B cell (primary cell): ENCODE measurements around the gene CTTN.

ENCODE experiments used
- EZH2 ChIP-seq: IDR thresholded peaks from 2 replicates; pipeline ENCODE4 v1.6.1; 2012; ENCODE audit warnings: borderline replicate concordance, low read depth, mild to moderate bottlenecking, moderate library complexity, low read length; ENCODE audit not compliant: insufficient read depth, poor library complexity, severe bottlenecking
- TF ChIP-seq, protein P1 (sequence below): fragments of 200-600 bp; IDR thresholded peaks from one replicate; pipeline ENCODE4 v1.8.0; 2022; ENCODE audit warnings: antibody characterized with exemption, mild to moderate bottlenecking

DNA sequence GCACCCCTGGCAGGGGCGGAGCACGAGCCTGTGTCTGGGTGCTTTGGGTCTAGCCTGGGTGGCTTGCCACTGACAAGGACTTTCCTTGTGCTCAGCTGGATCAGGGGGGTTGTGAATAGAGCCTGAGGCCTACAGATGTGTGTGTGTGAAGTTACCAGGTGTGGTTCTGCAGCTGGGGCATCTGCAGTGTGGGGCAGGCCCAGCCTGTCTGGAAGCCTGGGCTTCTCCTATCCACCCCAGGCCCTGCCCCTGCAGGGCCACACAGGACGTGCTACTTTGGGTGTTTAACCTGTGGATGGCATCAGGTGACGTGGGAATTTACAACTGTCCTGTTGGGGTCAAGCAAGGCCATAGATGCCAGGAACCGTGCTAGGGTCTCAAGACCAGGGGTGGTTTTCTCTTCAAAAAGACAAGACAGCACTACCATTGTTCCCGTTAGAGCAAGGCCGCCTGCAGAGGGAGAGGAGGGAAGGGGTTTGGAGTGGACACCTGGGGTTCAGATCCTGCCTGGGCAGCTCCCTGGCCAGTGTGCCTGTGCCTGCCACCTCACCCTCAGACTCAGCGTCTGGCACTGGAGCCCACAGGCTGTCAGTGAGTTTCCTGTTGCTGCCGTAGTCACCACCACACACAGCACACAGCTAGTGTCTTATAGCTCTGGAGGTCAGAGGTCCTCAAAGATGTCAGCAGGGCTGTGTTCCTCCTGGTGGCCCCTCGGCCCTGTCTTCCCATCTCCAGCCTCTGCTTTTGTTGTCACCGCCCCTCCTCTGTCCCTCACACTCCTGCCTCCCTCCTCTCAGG lies 31.6 kb downstream of the CTTN start:
- TF ChIP-seq, protein P1, sequence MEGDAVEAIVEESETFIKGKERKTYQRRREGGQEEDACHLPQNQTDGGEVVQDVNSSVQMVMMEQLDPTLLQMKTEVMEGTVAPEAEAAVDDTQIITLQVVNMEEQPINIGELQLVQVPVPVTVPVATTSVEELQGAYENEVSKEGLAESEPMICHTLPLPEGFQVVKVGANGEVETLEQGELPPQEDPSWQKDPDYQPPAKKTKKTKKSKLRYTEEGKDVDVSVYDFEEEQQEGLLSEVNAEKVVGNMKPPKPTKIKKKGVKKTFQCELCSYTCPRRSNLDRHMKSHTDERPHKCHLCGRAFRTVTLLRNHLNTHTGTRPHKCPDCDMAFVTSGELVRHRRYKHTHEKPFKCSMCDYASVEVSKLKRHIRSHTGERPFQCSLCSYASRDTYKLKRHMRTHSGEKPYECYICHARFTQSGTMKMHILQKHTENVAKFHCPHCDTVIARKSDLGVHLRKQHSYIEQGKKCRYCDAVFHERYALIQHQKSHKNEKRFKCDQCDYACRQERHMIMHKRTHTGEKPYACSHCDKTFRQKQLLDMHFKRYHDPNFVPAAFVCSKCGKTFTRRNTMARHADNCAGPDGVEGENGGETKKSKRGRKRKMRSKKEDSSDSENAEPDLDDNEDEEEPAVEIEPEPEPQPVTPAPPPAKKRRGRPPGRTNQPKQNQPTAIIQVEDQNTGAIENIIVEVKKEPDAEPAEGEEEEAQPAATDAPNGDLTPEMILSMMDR: no peak
- TF ChIP-seq EZH2: no peak
